Tibial artery (tissue), 4 donors: ENCODE results near the gene HEATR5B.
"Not testable (repeated sequence)": the region's sequence is repeated elsewhere in the genome, so short reads cannot be mapped to it uniquely, and the experiment has no call there.

Experiments
- DNase-seq, 2 donors: peaks; one replicate each; pipeline ENCODE4 v3.0.0-alpha.2; 2019
- H3K27ac ChIP-seq, 2 donors: fragments of 200-600 bp; sonication (generic) in 1 of 2; 1 replicate in 1 of 2; 2 replicates in 1 of 2; pipeline ENCODE4 v1.5.1; 2018 to 2019; ENCODE audit warnings: mild to moderate bottlenecking in 1 of 2
- H3K27me3 ChIP-seq, 2 donors: fragments of 200-600 bp; sonication (generic) in 1 of 2; one replicate each; pipeline versions ENCODE4 v1.5.1 to v1.6.0; 2016 to 2019
- H3K36me3 ChIP-seq, 3 donors: fragments of 200-600 bp; sonication (generic) in 2 of 3; one replicate each; pipeline ENCODE4 v1.5.1; 2016 to 2019; ENCODE audit warnings: mild to moderate bottlenecking in 2 of 3
- H3K4me1 ChIP-seq, 4 donors: fragments of 200-600 bp; sonication (generic) in 2 of 4; 1 replicate in 3 of 4; 2 replicates in 1 of 4; pipeline ENCODE4 v1.5.1; 2016 to 2019
- H3K4me3 ChIP-seq, 2 donors: fragments of 200-600 bp; sonication (generic) in 1 of 2; 1 replicate in 1 of 2; 2 replicates in 1 of 2; pipeline ENCODE4 v1.5.1; 2018 to 2019; ENCODE audit warnings: mild to moderate bottlenecking in 2 of 2
- H3K9me3 ChIP-seq, 3 donors: fragments of 200-600 bp; sonication (generic) in 1 of 3; one replicate each; pipeline ENCODE4 v1.5.1; 2016 to 2019
- CTCF ChIP-seq, 2 experiments: fragments of 200-600 bp in 1 of 2; fragments of 450-650 bp in 1 of 2; IDR thresholded peaks; one replicate each; pipeline ENCODE4 v1.5.1; 2017 to 2019; ENCODE audit warnings: antibody characterized with exemption in 2 of 2, mild to moderate bottlenecking in 1 of 2, moderate library complexity in 1 of 2
- intact Hi-C: fragments of 100-400 bp; cut with DNase I; formaldehyde crosslinking; loops from one replicate; pipeline ENCODE4 v1.15.0; 2023; ENCODE audit warnings: low total_unique reads

HEATR5B gene

GRCh38 chr2:36982467-36982866 is 101.7 kb downstream of the HEATR5B start:
- H3K27me3 ChIP-seq, result no peaks in the 10 kb centered on the region
- H3K36me3 ChIP-seq, result peaks cover 19 to 35% (median 20%) of the 10 kb centered on the region in 3 donors
- H3K9me3 ChIP-seq, result no peaks in the 10 kb centered on the region
- H3K27ac ChIP-seq, result no peak overlapping the region
- no peak for DNase-seq
- no peak for TF ChIP-seq CTCF (IDR thresholded peaks at IDR 0.05)
- intact Hi-C loops, result no loop called here
- no peaks in the 10 kb centered on the region for H3K4me1 ChIP-seq
- H3K4me3 ChIP-seq, result no peak overlapping the region

GRCh38 chr2:36981911-36982310 is 102.3 kb downstream of the HEATR5B start:
- Histone ChIP-seq H3K27me3 (no peaks in the 10 kb centered on the region), H3K4me1 (no peaks in the 10 kb centered on the region), H3K4me3 (no peak overlapping the region), H3K9me3 (no peaks in the 10 kb centered on the region), H3K27ac (no peak overlapping the region), H3K36me3 (peaks cover 14 to 30% (median 17%) of the 10 kb centered on the region in 3 donors)
- no peak for DNase-seq
- intact Hi-C loops, result no loop called here
- no peak for TF ChIP-seq CTCF (IDR thresholded peaks at IDR 0.05)

GRCh38 chr2:36979007-36979406 is 105.2 kb downstream of the HEATR5B start:
- H3K36me3 ChIP-seq, result peaks cover 8 to 25% (median 12%) of the 10 kb centered on the region in 3 donors
- not testable (repeated sequence) for H3K27me3 ChIP-seq

GRCh38 chr2:36976065-36976464 is 108.1 kb downstream of the HEATR5B start:
- TF ChIP-seq CTCF (IDR thresholded peaks at IDR 0.05), result no peak
- H3K4me1 ChIP-seq, result no peaks in the 10 kb centered on the region
- no peaks in the 10 kb centered on the region for H3K27me3 ChIP-seq
- intact Hi-C loops, result no loop called here
- H3K36me3 ChIP-seq, result peaks cover 5 to 18% (median 7%) of the 10 kb centered on the region in 3 donors
- no peaks in the 10 kb centered on the region for H3K9me3 ChIP-seq
- no peak for DNase-seq
- no peak overlapping the region for H3K27ac ChIP-seq
- no peak overlapping the region for H3K4me3 ChIP-seq

More at GRCh38 chr2:36979007-36979406, 105.2 kb downstream of the HEATR5B start:
- H3K27ac ChIP-seq, H3K4me1 ChIP-seq, intact Hi-C loops, H3K4me3 ChIP-seq, H3K9me3 ChIP-seq, DNase-seq: not testable (repeated sequence)

DNA sequence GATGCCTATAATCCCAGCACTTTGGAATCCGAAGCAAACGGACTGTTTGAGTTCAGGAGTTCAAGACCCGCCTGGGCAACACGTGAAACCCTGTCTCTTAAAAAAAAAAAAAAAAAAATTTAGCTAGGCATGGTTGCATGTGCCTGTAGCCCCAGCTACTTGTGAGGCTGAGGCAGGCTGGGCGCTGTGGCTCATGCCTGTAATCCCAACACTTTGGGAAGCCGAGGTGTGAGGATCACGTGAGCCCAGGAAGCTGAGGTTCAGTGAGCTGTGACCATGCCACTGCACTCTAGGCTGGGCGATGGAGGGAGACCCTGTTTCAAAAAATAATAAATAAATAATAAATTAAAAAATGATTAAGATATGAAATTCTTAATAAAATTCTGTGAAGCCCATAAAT is 108.9 kb downstream of the HEATR5B start:
- H3K27me3 ChIP-seq, result no peaks in the 10 kb centered on the region
- no peak for TF ChIP-seq CTCF (IDR thresholded peaks at IDR 0.05)
- DNase-seq, result no peak
- H3K27ac ChIP-seq, result no peak overlapping the region
- peaks cover 0 to 15% (median 5%) of the 10 kb centered on the region in 3 donors for H3K36me3 ChIP-seq
- H3K4me3 ChIP-seq, result no peak overlapping the region
- intact Hi-C loops, result no loop called here
- H3K4me1 ChIP-seq, result no peaks in the 10 kb centered on the region
- H3K9me3 ChIP-seq, result no peaks in the 10 kb centered on the region

GRCh38 chr2:36973320-36973719 is 110.9 kb downstream of the HEATR5B start:
- Histone ChIP-seq H3K36me3 (no peaks in the 10 kb centered on the region), H3K27me3 (no peaks in the 10 kb centered on the region), H3K4me1 (no peaks in the 10 kb centered on the region), H3K9me3 (no peaks in the 10 kb centered on the region), H3K4me3 (no peak overlapping the region), H3K27ac (no peak overlapping the region)
- DNase-seq, result no peak
- TF ChIP-seq CTCF (IDR thresholded peaks at IDR 0.05), result no peak
- intact Hi-C loops, result no loop called here
